ENCODE measurements around the gene KIF26B. TPM values are rescaled to one million over a fixed set of nuclear protein-coding genes. Genes with fewer than 3 reads are reported as not detected.

The KIF26B gene
- total RNA-seq, 1 donor from 2014 or later, result 8.8 TPM

DNA sequence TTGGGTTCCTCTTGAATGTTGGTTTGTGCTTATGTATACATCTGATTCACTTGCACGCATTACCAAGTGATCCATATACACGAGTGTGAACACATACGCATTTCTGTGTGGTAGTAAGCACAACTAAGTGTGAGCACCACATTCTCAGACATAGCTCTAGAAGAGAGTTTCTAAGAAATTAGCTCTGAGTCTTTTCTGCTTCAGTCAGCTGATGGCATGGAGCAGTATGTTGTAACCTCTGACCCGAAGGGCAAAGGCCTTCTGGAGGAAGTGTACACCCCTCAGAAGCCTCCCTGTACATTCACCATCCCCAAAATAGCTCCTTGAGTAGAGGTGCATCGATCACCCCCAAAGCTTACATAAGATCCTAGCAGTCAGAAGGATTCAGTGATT lies 183.7 kb downstream of the KIF26B start:
- Mint-ChIP-seq H3K4me3 (ENCODE audit: unreplicated experiment) (no peak overlapping the region), H3K27ac (ENCODE audit: unreplicated experiment) (no peak overlapping the region), H3K27me3 (ENCODE audit: unreplicated experiment) (peaks cover 4% of the 10 kb centered on the region), H3K36me3 (ENCODE audit: unreplicated experiment) (no peaks in the 10 kb centered on the region), H3K9me3 (ENCODE audit: unreplicated experiment) (no peaks in the 10 kb centered on the region), H3K4me1 (ENCODE audit: unreplicated experiment) (no peaks in the 10 kb centered on the region)
- TF ChIP-seq, protein P1, sequence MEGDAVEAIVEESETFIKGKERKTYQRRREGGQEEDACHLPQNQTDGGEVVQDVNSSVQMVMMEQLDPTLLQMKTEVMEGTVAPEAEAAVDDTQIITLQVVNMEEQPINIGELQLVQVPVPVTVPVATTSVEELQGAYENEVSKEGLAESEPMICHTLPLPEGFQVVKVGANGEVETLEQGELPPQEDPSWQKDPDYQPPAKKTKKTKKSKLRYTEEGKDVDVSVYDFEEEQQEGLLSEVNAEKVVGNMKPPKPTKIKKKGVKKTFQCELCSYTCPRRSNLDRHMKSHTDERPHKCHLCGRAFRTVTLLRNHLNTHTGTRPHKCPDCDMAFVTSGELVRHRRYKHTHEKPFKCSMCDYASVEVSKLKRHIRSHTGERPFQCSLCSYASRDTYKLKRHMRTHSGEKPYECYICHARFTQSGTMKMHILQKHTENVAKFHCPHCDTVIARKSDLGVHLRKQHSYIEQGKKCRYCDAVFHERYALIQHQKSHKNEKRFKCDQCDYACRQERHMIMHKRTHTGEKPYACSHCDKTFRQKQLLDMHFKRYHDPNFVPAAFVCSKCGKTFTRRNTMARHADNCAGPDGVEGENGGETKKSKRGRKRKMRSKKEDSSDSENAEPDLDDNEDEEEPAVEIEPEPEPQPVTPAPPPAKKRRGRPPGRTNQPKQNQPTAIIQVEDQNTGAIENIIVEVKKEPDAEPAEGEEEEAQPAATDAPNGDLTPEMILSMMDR (IDR thresholded peaks at IDR 0.05), result no peak
- DNase-seq (ENCODE audit: extremely low spot score, unreplicated experiment), result no peak

DNA sequence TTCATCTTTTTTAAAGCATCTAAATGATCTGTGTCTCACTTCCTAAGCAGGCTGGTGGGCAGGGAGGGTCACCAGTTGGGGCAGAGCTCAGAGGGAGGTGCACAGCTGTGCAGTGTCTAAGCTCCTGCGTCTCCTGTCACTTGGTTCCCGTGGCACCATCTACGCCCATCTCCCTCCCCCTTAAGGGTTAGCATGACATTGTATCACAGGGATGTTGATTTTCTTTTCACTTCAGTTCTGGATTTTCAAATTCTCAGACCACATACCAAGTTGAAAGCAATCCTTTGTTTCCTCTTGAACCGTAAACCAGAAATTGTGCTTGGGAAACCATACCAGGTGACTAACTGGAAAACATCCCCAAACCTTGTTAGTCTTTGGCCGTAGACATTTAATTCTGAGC lies 187.0 kb downstream of the KIF26B start:
- DNase-seq (ENCODE audit: extremely low spot score, unreplicated experiment), result no peak
- Mint-ChIP-seq H3K4me1 (ENCODE audit: unreplicated experiment) (no peaks in the 10 kb centered on the region), H3K27ac (ENCODE audit: unreplicated experiment) (no peak overlapping the region), H3K27me3 (ENCODE audit: unreplicated experiment) (peaks cover 4% of the 10 kb centered on the region), H3K4me3 (ENCODE audit: unreplicated experiment) (no peak overlapping the region), H3K9me3 (ENCODE audit: unreplicated experiment) (no peaks in the 10 kb centered on the region), H3K36me3 (ENCODE audit: unreplicated experiment) (no peaks in the 10 kb centered on the region)
- TF ChIP-seq, protein P1 (IDR thresholded peaks at IDR 0.05), result no peak

DNA sequence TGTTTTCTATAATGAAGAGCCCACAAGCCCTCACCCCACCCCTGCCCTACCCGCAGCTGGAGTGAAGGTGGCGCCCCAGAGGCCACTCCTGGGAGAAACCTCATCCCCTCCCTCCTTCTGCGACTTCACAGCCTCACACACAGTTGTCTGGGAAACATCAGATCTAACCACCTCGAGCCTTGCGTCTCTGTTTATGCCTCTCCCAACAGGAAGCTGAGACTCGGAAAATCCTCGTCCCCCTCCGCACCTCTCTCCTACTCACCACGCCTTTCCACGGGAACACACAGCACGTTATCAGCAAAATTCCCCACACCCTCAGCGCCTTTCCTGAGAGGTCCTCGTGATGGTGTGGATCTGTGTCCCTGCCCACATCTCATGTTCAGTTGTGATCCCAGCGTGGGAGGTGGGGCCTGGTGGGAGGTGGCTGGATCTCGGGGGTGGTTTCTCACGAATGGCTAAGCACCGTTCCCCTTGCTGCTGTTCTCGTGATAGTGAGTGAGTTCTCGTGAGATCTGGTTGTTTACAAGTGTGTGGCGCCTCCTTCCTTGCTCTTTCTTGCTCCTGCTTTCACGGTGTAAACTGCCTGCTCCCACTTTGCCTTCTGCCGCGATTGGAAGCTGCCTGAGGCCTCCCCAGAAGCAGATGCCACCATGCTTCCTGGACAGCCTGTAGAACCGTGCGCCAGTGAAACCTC lies 190.6 kb downstream of the KIF26B start:
- Mint-ChIP-seq H3K4me3 (ENCODE audit: unreplicated experiment) (no peak overlapping the region), H3K9me3 (ENCODE audit: unreplicated experiment) (no peaks in the 10 kb centered on the region), H3K36me3 (ENCODE audit: unreplicated experiment) (no peaks in the 10 kb centered on the region), H3K27ac (ENCODE audit: unreplicated experiment) (no peak overlapping the region), H3K27me3 (ENCODE audit: unreplicated experiment) (peaks cover 4% of the 10 kb centered on the region), H3K4me1 (ENCODE audit: unreplicated experiment) (no peaks in the 10 kb centered on the region)
- TF ChIP-seq, protein P1 (IDR thresholded peaks at IDR 0.05), result no peak
- no peak for DNase-seq (ENCODE audit: extremely low spot score, unreplicated experiment)

DNA sequence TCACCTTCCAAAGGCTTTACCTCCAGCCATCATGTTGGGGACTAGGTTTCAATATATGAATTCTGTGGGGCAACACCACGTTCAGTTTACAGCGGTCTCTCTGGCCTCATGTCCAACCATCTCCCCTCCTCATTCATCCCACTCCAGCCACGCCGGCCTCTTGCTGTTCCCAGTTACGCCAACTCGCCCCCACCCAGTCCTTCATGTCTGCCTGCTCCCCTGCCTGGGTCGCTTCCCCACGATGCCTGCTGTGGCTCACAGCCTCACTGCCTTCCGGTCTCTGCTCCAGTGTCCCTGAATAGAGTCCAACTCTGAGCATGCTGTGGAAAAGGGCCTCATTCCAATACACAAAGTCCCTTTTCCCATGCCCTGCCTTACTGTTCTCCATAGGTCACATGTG lies 193.8 kb downstream of the KIF26B start:
- TF ChIP-seq, protein P1 (IDR thresholded peaks at IDR 0.05), result no peak
- Mint-ChIP-seq H3K27me3 (ENCODE audit: unreplicated experiment) (peaks cover 3% of the 10 kb centered on the region), H3K9me3 (ENCODE audit: unreplicated experiment) (no peaks in the 10 kb centered on the region), H3K27ac (ENCODE audit: unreplicated experiment) (no peak overlapping the region), H3K36me3 (ENCODE audit: unreplicated experiment) (no peaks in the 10 kb centered on the region), H3K4me3 (ENCODE audit: unreplicated experiment) (no peak overlapping the region), H3K4me1 (ENCODE audit: unreplicated experiment) (no peaks in the 10 kb centered on the region)
- no peak for DNase-seq (ENCODE audit: extremely low spot score, unreplicated experiment)

DNA sequence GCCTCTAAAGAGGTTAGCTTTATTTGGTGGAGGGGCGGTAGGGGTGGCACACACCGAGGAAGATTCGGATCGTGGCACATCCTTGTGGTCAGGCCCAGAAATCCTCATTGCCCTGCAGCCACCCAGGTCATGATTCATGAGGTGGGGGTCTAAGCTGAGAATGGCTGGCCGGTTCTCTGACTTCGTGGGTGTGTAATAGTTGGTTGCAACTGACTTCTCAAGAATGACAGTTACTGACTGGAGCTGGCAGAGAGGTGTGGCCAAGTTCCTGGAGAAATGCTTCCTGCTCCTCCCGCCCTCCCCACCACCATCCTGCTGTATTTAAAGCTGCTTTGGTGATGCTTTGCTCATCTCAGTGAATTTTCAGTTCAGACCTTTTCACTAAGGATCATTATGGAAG lies 198.6 kb downstream of the KIF26B start:
- TF ChIP-seq, protein P1 (IDR thresholded peaks at IDR 0.05), result no peak
- Mint-ChIP-seq H3K36me3 (ENCODE audit: unreplicated experiment) (no peaks in the 10 kb centered on the region), H3K27ac (ENCODE audit: unreplicated experiment) (no peak overlapping the region), H3K27me3 (ENCODE audit: unreplicated experiment) (peaks cover 3% of the 10 kb centered on the region), H3K9me3 (ENCODE audit: unreplicated experiment) (no peaks in the 10 kb centered on the region), H3K4me3 (ENCODE audit: unreplicated experiment) (no peak overlapping the region), H3K4me1 (ENCODE audit: unreplicated experiment) (no peaks in the 10 kb centered on the region)
- no peak for DNase-seq (ENCODE audit: extremely low spot score, unreplicated experiment)

Measured in osteocyte (in vitro differentiated cells).